Activated CD8-positive, alpha-beta T cell treated with anti-CD3 and anti-CD28 coated beads for 36 hours (primary cell): Measurements from ENCODE around the gene ASB7. TPM values are rescaled to one million over a fixed set of nuclear protein-coding genes. Genes with fewer than 3 reads are reported as not detected.

Source experiments
- ATAC-seq: fragments of 200-7000 bp; cut with Tn5 transposase; one replicate; pipeline ENCODE4 v1.10.0; 2021; ENCODE audit warnings: mild to moderate bottlenecking, moderate library complexity
- CTCF ChIA-PET: fragments of 350-600 bp; sonication (Branson Sonifier 250); formaldehyde crosslinking; loops from one replicate; lab custom pipeline; 2021; ENCODE audit warnings: antibody characterized with exemption; lab: Charles Lee
- POLR2A ChIA-PET: fragments of 350-600 bp; sonication (Branson Sonifier 250); formaldehyde crosslinking; loops from one replicate; lab custom pipeline; 2021; ENCODE audit warnings: antibody characterized with exemption; lab: Charles Lee
- DNase-seq: peaks from one replicate; pipeline ENCODE4 v3.0.0-alpha.2; 2020
- H3K27ac Mint-ChIP-seq: one replicate; pipeline ENCODE4 v1.8.0; 2021; ENCODE audit warnings: mild to moderate bottlenecking, mixed read lengths
- H3K27me3 Mint-ChIP-seq: one replicate; pipeline ENCODE4 v1.8.0; 2021; ENCODE audit warnings: mixed read lengths
- H3K36me3 Mint-ChIP-seq: one replicate; pipeline ENCODE4 v1.8.0; 2021; ENCODE audit warnings: low read depth, mixed read lengths
- H3K4me1 Mint-ChIP-seq: one replicate; pipeline ENCODE4 v1.8.0; 2021; ENCODE audit warnings: low read depth, mixed read lengths
- H3K4me3 Mint-ChIP-seq: one replicate; pipeline ENCODE4 v1.8.0; 2021; ENCODE audit warnings: mild to moderate bottlenecking, moderate library complexity, mixed read lengths
- H3K9me3 Mint-ChIP-seq: one replicate; pipeline ENCODE4 v1.8.0; 2021; ENCODE audit warnings: mixed read lengths
- intact Hi-C: fragments of 100-400 bp; cut with micrococcal nuclease; formaldehyde crosslinking; loops from one replicate; pipeline ENCODE4 v1.10.0; 2022
- total RNA-seq, 2 experiments: library from RNA; stranded (reverse); gene quantifications; one replicate each; pipeline ENCODE4 v1.2.3, GENCODE V29; 2021
- TF ChIP-seq, protein P1 (sequence below): fragments of 200-600 bp; IDR thresholded peaks from one replicate; pipeline ENCODE4 v1.8.0; 2022; ENCODE audit warnings: antibody characterized with exemption, mild to moderate bottlenecking

ASB7 gene
- total RNA-seq, 2 experiments from 2014 or later: 15.7 to 18.4 TPM

DNA sequence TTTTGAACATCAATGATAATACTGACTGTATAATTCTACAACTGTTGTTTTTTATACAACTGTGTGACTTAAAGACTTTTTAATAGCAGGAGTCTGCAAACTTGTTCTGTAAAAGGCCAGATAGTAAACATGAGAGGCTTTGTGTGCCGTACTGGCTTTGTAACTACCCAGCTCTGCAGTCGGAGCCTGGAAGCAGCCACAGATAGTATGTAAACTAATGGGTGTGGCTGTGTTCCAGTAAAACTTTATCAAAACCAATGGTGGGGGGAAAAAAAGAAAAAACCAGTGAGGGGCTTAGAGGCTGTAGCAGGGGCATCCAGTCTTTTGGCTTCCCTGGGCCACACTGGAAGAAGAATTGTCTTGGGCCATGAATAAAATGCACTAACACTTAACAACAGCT lies 11.9 kb downstream of the ASB7 start:
- Mint-ChIP-seq H3K4me3 (no peak overlapping the region), H3K27me3 (no peaks in the 10 kb centered on the region), H3K9me3 (no peaks in the 10 kb centered on the region), H3K36me3 (peaks cover 28% of the 10 kb centered on the region), H3K4me1 (peaks cover 15% of the 10 kb centered on the region), H3K27ac (no peak overlapping the region)
- CTCF ChIA-PET: interaction anchor here (1.3 kb wide), 1 partner anchor 18 kb away, joined by 3 read pairs; no protein-coding TSS in a partner anchor
- DNase-seq: no peak
- no peak for ATAC-seq
- intact Hi-C loops: no loop called here
- TF ChIP-seq, protein P1, sequence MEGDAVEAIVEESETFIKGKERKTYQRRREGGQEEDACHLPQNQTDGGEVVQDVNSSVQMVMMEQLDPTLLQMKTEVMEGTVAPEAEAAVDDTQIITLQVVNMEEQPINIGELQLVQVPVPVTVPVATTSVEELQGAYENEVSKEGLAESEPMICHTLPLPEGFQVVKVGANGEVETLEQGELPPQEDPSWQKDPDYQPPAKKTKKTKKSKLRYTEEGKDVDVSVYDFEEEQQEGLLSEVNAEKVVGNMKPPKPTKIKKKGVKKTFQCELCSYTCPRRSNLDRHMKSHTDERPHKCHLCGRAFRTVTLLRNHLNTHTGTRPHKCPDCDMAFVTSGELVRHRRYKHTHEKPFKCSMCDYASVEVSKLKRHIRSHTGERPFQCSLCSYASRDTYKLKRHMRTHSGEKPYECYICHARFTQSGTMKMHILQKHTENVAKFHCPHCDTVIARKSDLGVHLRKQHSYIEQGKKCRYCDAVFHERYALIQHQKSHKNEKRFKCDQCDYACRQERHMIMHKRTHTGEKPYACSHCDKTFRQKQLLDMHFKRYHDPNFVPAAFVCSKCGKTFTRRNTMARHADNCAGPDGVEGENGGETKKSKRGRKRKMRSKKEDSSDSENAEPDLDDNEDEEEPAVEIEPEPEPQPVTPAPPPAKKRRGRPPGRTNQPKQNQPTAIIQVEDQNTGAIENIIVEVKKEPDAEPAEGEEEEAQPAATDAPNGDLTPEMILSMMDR: no peak
- POLR2A ChIA-PET: no interaction called here

DNA sequence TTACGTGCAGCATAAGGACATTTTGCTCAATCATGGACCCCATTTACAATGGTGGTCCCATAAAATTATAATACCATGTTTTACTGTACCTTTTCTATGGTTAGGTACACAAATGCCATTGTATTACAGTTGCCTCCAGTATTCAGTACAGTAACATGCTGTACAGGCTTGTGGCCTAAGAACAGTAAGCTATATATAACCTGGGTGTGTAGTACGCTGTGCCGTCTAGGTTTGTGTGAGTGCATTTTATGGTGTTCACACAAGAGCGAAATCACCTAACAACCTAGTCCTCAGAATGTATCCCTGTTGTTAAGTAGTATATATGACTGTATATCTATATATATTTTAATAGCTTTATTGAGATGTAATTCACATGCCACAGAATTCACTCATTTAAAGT lies 12.5 kb downstream of the ASB7 start:
- ATAC-seq (no peak), DNase-seq (no peak)
- no peaks in the 10 kb centered on the region for H3K27me3 Mint-ChIP-seq
- no peaks in the 10 kb centered on the region for H3K9me3 Mint-ChIP-seq
- TF ChIP-seq, protein P1: no peak
- no peak overlapping the region for H3K27ac Mint-ChIP-seq
- intact Hi-C loops: no loop called here
- ChIA-PET CTCF (interaction anchor here (1.3 to 1.5 kb wide), 3 partner anchors 10 to 18 kb away, joined by 3 to 6 read pairs (median 4); no protein-coding TSS in a partner anchor), POLR2A (interaction anchor here (0.6 kb wide), 1 partner anchor 14 kb away, joined by 3 read pairs; no protein-coding TSS in a partner anchor)
- no peak overlapping the region for H3K4me3 Mint-ChIP-seq
- peaks cover 31% of the 10 kb centered on the region for H3K36me3 Mint-ChIP-seq
- peaks cover 18% of the 10 kb centered on the region for H3K4me1 Mint-ChIP-seq

DNA sequence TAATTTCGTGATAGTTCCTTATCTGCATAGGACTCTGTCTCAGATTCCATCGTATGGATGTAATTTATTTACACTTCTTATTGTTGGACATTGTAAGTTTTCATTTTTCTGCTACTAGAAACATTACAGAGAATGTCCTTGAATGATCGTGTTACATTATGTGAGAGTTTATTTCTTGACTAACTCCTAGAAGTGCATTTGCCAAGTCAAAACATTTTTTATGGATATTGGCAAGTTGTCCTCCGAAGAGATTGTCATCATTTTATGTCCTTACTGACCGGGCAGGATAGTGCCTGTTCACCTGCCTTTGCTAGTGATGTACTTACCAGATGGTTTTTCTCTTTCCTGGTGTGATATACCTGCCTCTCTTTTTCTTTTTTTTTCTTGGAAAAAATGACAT lies 13.4 kb downstream of the ASB7 start:
- intact Hi-C loops: no loop called here
- DNase-seq: no peak
- Mint-ChIP-seq H3K27ac (no peak overlapping the region), H3K36me3 (peaks cover 27% of the 10 kb centered on the region), H3K4me1 (peaks cover 18% of the 10 kb centered on the region), H3K27me3 (no peaks in the 10 kb centered on the region), H3K4me3 (no peak overlapping the region), H3K9me3 (no peaks in the 10 kb centered on the region)
- no peak for ATAC-seq
- ChIA-PET CTCF (interaction anchor here (1.3 to 1.5 kb wide), 3 partner anchors 9 to 17 kb away, joined by 3 to 6 read pairs (median 4); no protein-coding TSS in a partner anchor), POLR2A (no interaction called here)
- TF ChIP-seq, protein P1: no peak

DNA sequence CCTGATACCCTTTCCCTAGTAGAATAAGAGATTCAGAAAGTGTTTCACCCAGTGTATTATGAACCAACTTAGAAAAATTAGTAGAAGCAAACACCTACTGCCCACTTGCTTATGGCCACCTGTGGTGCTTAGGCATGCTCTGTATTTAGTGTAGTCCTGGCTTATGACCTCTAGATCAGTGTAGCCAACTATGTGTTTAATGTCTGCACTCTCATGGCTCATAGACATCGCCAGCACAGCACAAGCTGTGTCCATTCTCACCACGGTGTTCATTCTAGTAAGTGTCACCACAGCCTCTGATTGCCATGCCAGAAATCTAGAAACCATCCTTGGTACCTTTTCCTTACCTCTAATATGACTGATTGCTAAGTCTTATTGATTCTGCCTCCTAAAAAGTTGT lies 14.3 kb downstream of the ASB7 start:
- ATAC-seq: no peak
- Mint-ChIP-seq H3K27me3 (no peaks in the 10 kb centered on the region), H3K27ac (no peak overlapping the region), H3K4me3 (no peak overlapping the region), H3K4me1 (peaks cover 18% of the 10 kb centered on the region), H3K9me3 (no peaks in the 10 kb centered on the region), H3K36me3 (peaks cover 27% of the 10 kb centered on the region)
- ChIA-PET CTCF (interaction anchor here (1.0 to 2.1 kb wide), 4 partner anchors 10 to 267 kb away, joined by 3 to 5 read pairs (median 4); no protein-coding TSS in a partner anchor), POLR2A (no interaction called here)
- intact Hi-C loops: no loop called here
- no peak for DNase-seq
- TF ChIP-seq, protein P1: no peak

DNA sequence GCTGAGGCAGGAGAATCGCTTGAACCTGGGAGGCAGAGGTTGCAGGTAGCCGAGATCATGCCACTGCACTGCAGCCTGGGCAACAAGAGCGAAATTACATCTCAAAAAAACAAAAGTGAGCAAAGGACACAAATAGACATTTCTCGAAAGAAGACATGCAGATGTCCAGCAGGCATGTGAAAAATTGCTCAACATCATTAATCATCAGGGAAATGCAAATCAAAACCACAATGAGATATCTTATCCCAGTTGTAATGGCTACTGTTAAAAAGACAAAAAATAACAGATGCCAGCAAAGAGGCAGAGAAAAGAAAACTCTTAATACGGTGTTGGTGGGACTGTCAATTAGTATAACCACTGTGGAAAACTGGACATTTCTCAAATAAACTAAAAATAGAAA lies 20.9 kb downstream of the ASB7 start:
- H3K4me3 Mint-ChIP-seq: no peak overlapping the region
- peaks cover 12% of the 10 kb centered on the region for H3K4me1 Mint-ChIP-seq
- H3K9me3 Mint-ChIP-seq: no peaks in the 10 kb centered on the region
- intact Hi-C loops: no loop called here
- no peaks in the 10 kb centered on the region for H3K27me3 Mint-ChIP-seq
- TF ChIP-seq, protein P1: no peak
- H3K36me3 Mint-ChIP-seq: peaks cover 11% of the 10 kb centered on the region
- CTCF ChIA-PET: interaction anchor here (1.8 to 3.9 kb wide), 3 partner anchors 249 to 385 kb away, joined by 5 to 14 read pairs (median 9); no protein-coding TSS in a partner anchor
- ATAC-seq: no peak
- POLR2A ChIA-PET: no interaction called here
- no peak overlapping the region for H3K27ac Mint-ChIP-seq
- no peak for DNase-seq
